T-helper 2 cell treated with Interferon-gamma antibody and Interleukin-4, amounts not matched to agents 100 ng/mL and 5 ng/mL, for 36 hours (primary cell): ENCODE measurements around the gene IPMK. TPM values are rescaled to one million over a fixed set of nuclear protein-coding genes. Genes with fewer than 3 reads are reported as not detected.
"Not testable (repeated sequence)": the region's sequence is repeated elsewhere in the genome, so short reads cannot be mapped to it uniquely, and the experiment has no call there.

Source experiments
- intact Hi-C: fragments of 100-400 bp; cut with micrococcal nuclease; formaldehyde crosslinking; loops from one replicate; pipeline ENCODE4 v1.15.1; 2023
- total RNA-seq: library from RNA; stranded (reverse); gene quantifications from 2 replicates; pipeline ENCODE4 v1.2.3, GENCODE V29; 2022

The IPMK gene
- total RNA-seq, 1 donor from 2014 or later, result 4.3 TPM

DNA sequence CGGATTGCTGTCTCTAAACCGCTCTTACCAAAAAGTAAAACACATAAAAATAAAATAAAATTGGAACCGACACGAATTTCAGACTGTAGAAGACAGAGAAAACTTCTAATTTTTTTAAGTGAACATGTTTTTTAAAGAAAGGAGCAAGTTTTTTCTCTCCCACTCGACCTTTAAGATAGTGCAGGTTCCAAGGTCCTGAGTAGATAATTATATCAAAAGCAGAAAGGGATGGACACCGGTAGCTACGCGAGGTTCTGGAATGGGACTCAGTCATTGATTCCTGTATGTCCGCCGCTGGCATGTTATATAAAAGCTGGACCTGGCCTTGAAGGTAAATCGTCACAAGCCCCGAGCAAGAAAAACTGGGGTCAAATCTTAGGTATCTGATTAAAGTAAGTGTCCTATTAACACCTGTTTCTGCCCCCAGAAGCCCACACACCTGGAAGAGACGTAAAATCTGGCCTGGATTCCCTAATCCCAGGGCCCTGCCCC, 806 bp upstream of the IPMK start:
- intact Hi-C loops, result loop anchor here (2.0 to 5.0 kb wide), 3 partner anchors 66 to 1908 kb away; partner anchors contain the start of genes CCDC6 and ZWINT

DNA sequence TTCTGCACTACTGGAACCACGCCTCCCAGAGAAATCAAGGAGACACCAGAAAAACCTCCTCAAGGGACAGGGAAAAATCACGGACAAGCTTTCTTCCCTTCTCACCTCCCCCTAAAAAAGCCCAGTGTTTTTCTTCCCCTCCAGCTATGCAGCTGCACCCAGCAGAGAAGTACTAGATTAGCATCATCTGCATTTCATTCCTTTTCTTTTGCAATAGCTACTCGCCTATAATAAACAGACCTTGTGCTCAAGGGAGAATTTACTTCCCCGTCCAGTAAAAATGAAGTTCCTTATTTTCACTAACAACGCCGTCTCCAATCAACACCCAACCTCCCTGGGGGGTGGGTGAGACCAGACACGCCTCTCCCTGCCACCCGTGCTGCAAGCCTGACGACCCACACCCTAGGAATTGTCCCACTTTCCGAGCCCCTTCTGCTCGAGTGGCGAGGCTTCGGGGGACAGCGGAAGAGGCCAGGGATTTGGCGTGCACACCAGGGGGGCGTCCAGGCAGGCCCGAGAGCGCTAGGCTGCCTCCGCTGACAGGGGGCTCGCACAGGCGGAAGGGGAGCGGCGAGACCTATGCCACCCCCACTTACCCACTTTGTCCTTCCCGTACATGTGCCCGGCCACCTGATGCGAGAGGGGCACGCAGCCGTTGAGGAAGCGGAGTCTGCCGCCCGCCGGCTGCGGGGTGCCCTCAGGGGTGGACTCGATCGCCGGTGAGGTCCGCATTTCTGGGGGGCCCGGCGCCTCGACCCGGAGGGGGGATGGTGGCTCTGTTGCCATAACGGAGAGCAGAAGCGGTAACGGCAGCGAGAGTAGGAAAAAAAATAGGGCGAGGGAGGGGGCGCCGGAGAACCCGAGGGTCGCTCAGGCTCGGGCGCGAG, 625 bp downstream of the IPMK start:
- intact Hi-C loops, result loop anchor here (5.0 kb wide), 2 partner anchors 65 to 1640 kb away; partner anchors contain the start of gene CCDC6

DNA sequence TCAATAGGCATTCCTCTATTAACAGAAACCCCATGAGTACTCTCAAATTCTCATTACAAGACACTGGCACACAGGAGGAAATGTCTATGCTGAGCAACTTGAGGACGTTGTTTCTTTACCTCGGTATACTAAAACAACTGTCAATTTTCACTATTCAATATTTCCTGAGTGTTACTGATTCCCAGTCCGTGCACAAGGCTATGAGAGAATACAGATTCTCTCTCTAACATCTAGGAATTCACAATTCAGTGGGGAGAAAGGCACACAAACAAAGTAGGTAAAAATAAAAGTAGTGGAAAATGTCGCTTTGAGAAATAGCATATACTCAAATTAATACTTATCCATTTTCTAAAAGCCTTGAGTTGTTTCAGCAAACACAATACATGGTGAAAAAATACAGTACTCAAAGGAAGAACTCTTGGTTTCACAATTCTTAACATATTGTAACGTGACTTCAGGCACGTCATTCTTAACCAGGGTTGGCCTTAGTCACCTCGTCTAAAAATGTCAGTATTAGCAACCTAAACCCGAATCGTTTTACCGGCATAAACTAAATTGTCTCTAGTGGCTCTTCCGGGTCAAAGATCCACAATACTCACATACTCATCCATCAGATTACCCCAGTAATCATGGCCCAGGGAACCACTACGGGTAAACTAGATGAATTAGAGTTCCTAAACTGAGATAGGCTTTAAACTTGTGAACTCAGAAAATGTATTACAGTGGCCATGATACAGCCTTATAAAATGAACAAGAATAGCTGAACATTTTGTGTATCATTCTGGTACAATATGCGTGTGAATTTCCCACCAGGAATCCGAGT, 1.5 kb downstream of the IPMK start:
- intact Hi-C loops, result loop anchor here (5.0 kb wide), 2 partner anchors 64 to 1641 kb away; partner anchors contain the start of gene CCDC6

DNA sequence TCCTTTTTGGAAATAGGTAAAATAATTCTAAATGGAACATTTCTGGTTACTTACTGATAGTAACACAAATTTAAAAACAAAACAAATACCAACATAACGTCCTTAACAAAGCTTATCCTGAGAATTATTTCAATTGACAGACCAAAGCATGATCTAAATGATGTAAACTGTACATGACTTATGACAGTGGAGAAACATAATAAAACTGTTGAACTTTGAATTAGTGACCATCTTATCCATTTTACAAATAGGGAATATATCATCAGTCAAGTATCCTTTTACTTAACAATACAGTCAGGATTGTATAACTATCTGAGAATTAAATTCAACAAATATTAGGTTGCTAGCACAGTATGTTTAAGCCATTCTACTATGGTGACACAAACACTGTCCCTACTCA, 2.4 kb downstream of the IPMK start:
- intact Hi-C loops, result loop anchor here (5.0 kb wide), 2 partner anchors 63 to 1642 kb away; partner anchors contain the start of gene CCDC6

- intact Hi-C loops, result loop anchor here (5.0 kb wide), 2 partner anchors 62 to 1643 kb away; partner anchors contain the start of gene CCDC6
Observed at GRCh38 chr10:58264780-58265179, 2.9 kb downstream of the IPMK start.

GRCh38 chr10:58262766-58263165, 4.9 kb downstream of the IPMK start:
- intact Hi-C loops, result no loop called here

GRCh38 chr10:58260334-58260733, 7.4 kb downstream of the IPMK start:
- intact Hi-C loops, result no loop called here

DNA sequence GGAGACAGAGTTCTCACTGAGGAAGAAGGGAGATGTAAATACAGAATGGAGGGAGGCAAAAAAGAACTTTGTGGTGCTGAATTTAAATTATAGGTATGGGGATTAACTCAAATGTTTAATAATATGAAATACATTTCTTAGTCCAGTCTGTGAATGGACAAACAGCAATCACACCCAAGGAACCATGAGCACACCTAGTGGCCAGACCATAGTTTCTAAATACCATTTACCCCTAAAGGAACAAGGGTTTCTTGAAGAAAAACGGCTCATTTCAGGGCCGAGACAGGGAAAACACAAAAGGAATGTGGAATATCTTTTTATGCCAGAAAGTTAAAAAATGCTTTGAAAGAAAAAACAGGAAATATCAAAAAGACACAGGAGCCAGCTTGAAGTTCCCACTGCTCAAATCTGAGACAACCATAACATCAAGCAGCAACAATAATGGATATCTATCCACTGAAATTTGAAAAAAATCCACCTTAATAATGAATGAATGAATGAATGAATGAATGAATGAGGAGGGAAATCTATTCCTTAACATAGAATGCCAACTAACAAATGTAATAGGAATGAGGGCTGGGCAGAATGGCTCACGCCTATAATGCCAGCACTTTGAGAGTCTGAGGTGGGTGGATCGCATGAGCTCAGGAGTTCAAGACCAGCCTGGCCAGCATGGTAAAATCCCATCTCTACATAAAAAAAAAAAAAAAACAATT, 8.6 kb downstream of the IPMK start:
- intact Hi-C loops, result no loop called here

GRCh38 chr10:58256013-58256780, 11.5 kb downstream of the IPMK start:
- intact Hi-C loops, result not testable (repeated sequence)

DNA sequence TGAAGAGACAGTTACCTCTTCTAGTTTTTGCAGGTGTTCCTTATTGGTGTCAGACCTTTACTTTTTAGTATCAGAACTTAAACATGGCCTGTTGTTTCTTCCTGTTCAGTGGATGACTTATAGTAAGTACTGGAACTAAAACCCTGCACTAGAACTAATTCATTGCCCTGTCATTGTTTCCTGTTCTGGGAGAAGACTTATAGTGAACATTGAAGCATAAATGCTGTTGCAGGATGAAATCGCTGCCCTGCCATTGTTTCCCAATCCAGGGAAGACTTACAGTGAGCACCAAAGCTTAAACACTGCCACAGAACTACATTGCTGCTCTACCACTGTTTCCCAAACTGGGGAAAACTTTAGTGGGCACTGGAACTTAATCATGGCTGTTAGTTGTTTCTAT, 13.1 kb downstream of the IPMK start:
- intact Hi-C loops, result no loop called here

GRCh38 chr10:58253184-58253583, 14.5 kb downstream of the IPMK start:
- intact Hi-C loops, result no loop called here

- intact Hi-C loops, result not testable (repeated sequence)
Observed at GRCh38 chr10:58244666-58245065, 23.0 kb downstream of the IPMK start.

DNA sequence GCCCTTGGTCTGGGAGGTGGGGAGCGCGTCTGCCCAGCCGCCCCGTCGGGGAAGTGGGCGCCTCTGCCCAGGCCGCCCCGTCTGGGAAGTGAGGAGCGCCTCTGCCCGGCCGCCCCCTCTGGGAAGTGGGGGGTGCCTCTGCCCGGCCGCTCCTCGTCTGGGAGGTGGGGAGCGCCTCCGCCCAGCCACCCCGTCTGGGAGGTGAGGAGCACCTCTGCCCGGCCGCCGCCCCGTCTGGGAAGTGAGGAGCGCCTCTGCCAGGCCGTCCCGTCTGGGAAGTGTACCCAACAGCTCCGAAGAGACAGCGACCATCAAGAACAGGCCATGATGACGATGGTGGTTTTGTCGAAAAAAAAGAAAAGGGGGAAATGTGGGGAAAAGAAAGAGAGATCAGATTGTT, 23.5 kb downstream of the IPMK start:
- intact Hi-C loops, result not testable (repeated sequence)

GRCh38 chr10:58243801-58244200, 23.9 kb downstream of the IPMK start:
- intact Hi-C loops, result not testable (repeated sequence)

DNA sequence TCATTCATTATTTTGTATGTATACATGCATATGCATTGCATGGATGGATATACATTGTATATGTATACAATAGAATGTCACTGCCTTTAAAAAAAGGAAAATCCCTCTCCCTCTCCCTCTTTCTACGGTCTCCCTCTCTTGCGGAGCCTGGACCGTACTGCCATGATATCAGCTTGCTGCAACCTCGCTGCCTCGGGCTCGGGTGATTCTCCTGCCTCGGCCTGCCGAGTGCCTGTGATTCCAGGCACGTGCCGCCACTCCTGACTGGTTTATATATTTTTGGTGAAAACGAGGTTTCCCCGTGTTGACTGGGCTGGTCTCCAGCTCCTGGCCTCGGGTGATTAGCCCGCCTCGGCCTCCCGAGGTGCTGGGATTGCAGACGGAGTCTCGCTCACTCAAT, 24.4 kb downstream of the IPMK start:
- intact Hi-C loops, result no loop called here

DNA sequence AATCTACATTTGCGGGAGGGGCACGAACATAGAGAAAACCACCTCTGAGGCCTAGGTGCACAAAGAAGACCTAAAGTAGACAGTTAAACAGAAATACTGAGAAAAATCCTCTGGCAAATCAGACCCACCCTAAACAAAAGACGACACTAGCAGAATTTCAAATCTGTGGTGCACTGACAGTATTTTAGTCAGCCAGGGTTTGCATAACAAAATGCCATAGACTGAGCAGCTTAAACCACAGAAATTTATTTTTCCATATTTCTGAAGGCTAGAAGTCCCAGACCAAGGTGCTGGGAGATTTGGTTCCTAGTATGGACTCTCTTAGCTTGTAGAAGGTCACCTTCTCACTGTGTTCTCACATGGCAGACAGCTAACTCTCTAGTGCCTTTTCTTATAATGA, 26.3 kb downstream of the IPMK start:
- intact Hi-C loops, result no loop called here

- intact Hi-C loops, result no loop called here
Observed at GRCh38 chr10:58240531-58240930, 27.2 kb downstream of the IPMK start.

DNA sequence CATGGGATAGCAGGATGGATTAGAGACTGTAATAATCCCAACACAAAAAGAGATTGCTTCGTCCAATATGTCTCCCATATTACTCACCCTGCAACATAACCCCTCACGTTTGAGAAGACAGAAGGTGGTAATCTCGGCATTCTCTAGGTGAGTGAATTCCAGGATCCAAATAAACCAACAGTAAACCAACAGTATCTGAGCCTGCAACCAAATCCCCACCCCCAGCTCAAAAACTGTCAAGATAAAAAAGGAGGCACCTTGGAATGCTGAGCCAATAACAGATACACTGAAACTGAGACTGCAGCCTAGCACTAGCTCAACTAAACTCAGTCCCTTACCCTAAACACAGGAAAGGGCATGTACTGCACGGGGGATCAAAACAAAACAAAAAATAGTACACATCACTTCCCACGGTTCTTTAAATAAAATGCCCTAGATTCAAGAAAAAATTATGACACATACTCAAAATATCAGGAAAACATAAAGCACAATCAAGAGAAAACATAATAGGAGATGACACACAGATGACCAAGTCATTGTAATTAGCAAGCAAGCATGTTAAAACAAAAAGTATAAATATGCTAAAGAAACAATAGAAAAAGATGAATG, 28.0 kb downstream of the IPMK start:
- intact Hi-C loops, result no loop called here

DNA sequence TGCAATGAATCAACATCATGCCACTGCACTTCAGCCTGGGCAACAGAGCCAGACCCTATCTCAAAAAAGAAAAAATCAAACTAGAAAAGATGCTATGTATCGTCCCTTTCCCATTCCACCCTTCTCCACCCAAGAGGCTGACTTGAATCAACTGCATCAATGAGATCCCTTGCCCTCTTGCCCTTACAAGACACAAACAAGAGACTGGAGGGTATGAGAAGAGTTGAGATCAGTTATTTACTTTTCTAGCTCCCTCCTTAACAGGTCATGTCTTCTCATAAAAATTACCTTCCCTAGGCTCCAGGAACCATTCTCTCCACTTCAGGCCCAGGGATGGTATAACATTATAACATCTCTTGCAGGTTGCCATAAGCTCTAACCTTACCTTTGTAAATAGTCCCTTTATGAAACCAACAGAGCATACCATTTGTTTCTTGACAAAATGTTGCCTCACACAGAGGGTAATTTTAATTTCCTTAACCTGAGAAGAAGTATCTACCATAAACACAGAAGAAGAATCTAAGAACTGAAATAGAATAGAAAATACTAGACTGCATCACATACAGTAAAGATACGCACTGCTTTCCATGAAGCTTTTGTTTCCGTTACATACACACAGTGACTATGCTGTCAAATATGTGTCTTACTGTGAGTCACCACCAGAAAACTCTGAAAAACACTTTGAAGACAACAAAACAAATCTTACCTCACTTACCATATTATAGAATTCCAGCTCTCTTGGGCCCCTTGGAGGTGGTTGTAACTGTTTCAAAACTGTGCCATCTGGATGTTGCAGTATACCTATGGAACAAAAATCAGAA, 30.5 kb downstream of the IPMK start:
- intact Hi-C loops, result no loop called here
